Fibroblast of lung (primary cell): Measurements from ENCODE around the gene NDUFS1. TPM values are rescaled to one million over a fixed set of nuclear protein-coding genes. Genes with fewer than 3 reads are reported as not detected.
"Not testable (repeated sequence)": the region's sequence is repeated elsewhere in the genome, so short reads cannot be mapped to it uniquely, and the experiment has no call there.

Experiments
- DNase-seq, 2 donors: peaks; one replicate each; pipeline versions ENCODE4 v3.0.0 to v3.0.0-alpha.2; 2010; ENCODE audit warnings: low read depth in 2 of 2
- H2AFZ ChIP-seq: 2 replicates; pipeline ENCODE4 v1.5.1; 2012; ENCODE audit warnings: low read length, control low read depth, inconsistent platforms
- H3K27ac ChIP-seq: 2 replicates; pipeline ENCODE4 v1.5.1; 2011; ENCODE audit warnings: low read length, control low read depth; ENCODE audit not compliant: insufficient read depth
- H3K27me3 ChIP-seq: 2 replicates; pipeline ENCODE4 v1.5.1; 2011; ENCODE audit warnings: mild to moderate bottlenecking, low read length; ENCODE audit not compliant: control insufficient read depth, insufficient read depth
- H3K36me3 ChIP-seq: 2 replicates; pipeline ENCODE4 v1.5.1; 2011; ENCODE audit warnings: low read length; ENCODE audit not compliant: control insufficient read depth, insufficient read depth
- H3K4me1 ChIP-seq: 2 replicates; pipeline ENCODE4 v1.5.1; 2011; ENCODE audit warnings: low read length; ENCODE audit not compliant: control insufficient read depth, insufficient read depth; ENCODE audit errors: extremely low read depth
- H3K4me2 ChIP-seq: 2 replicates; pipeline ENCODE4 v1.5.1; 2011; ENCODE audit warnings: low read length, control low read depth; ENCODE audit not compliant: insufficient read depth; ENCODE audit errors: extremely low read depth
- H3K4me3 ChIP-seq, 4 experiments: fragments of 200-600 bp in 1 of 4; sonication (generic) in 1 of 4; replicated peaks in 1 of 4; 2 replicates each; pipeline ENCODE4 v1.5.1; 2011 to 2016; ENCODE audit warnings: low read length in 4 of 4, low read depth in 3 of 4, mild to moderate bottlenecking in 3 of 4, control low read depth in 2 of 4, inconsistent platforms in 1 of 4, mixed read lengths in 1 of 4; ENCODE audit not compliant: insufficient read depth in 1 of 4; ENCODE audit errors: control extremely low read depth in 1 of 4
- H3K79me2 ChIP-seq: 2 replicates; pipeline ENCODE4 v1.5.1; 2012; ENCODE audit warnings: mild to moderate bottlenecking, low read length, inconsistent platforms; ENCODE audit not compliant: control insufficient read depth, insufficient read depth
- H3K9ac ChIP-seq: 2 replicates; pipeline ENCODE4 v1.5.1; 2011; ENCODE audit warnings: mild to moderate bottlenecking, low read length, control low read depth; ENCODE audit not compliant: insufficient read depth
- H3K9me3 ChIP-seq: 2 replicates; pipeline ENCODE4 v1.5.1; 2012; ENCODE audit warnings: low read depth, low read length; ENCODE audit not compliant: control insufficient read depth, insufficient read depth
- H4K20me1 ChIP-seq: 2 replicates; pipeline ENCODE4 v1.5.1; 2011; ENCODE audit warnings: low read length; ENCODE audit not compliant: control insufficient read depth, insufficient read depth; ENCODE audit errors: extremely low read depth
- EZH2 ChIP-seq: IDR thresholded peaks from 2 replicates; pipeline ENCODE4 v1.5.1; 2012; ENCODE audit warnings: low read length, control low read depth, mild to moderate bottlenecking; ENCODE audit errors: missing control alignments
- polyA plus RNA-seq, 2 donors: library from polyadenylated mRNA; depleted of rRNA in 1 of 2; stranded (reverse) in 1 of 2; unstranded in 1 of 2; fragments of >200 nt; gene quantifications; 2 replicates each; pipeline ENCODE4 v1.2.1, GENCODE V29; 2011 to 2012; ENCODE audit warnings: missing spikeins in 1 of 2
- total RNA-seq: library from RNA; depleted of rRNA; stranded (reverse); fragments of >200 nt; gene quantifications from 2 replicates; pipeline ENCODE4 v1.2.1, GENCODE V29; 2014
- TF ChIP-seq, protein P1 (sequence below), 2 donors: IDR thresholded peaks in 1 of 2; conservative IDR thresholded peaks in 1 of 2; 1 replicate in 1 of 2; 2 replicates in 1 of 2; pipeline ENCODE4 v1.5.1; 2011 to 2012; ENCODE audit warnings: low read length in 2 of 2, control low read depth in 1 of 2, inconsistent platforms in 1 of 2, low read depth in 1 of 2, mild to moderate bottlenecking in 1 of 2

NDUFS1 gene
- total and polyA plus RNA-seq, 2 donors (not counting 1 experiment from before 2014, with no cell fraction given), result 128 to 133 TPM

DNA sequence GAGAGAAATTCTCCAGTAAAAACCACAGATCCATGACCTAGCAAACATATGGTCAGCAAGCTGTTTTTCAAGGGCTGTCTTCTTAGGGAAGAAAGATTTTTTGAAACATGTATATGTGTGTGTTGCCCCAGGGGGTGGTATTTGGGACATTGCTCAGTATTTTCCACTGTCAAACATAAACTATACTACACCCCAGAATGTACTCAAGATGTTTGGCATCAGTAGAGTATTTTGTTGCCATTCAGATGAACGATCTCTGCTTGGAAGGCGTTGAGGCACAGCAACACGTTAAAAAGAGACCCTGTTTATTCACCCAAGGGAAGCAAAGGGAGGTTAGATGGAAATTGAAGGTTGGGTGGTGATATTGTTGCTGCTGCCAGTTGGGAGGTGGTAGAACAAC lies 30.4 kb upstream of the NDUFS1 start:
- Histone ChIP-seq H3K4me2 (no peak overlapping the region), H3K4me3 (no peak overlapping the region), H4K20me1 (no peaks in the 10 kb centered on the region), H3K27me3 (no peaks in the 10 kb centered on the region), H3K9ac (no peak overlapping the region), H3K27ac (no peak overlapping the region), H3K9me3 (no peaks in the 10 kb centered on the region), H3K79me2 (no peaks in the 10 kb centered on the region), H3K36me3 (no peaks in the 10 kb centered on the region), H2AFZ (no peak overlapping the region), H3K4me1 (no peaks in the 10 kb centered on the region)
- DNase-seq, result no peak
- TF ChIP-seq EZH2, result no peak
- TF ChIP-seq, protein P1, sequence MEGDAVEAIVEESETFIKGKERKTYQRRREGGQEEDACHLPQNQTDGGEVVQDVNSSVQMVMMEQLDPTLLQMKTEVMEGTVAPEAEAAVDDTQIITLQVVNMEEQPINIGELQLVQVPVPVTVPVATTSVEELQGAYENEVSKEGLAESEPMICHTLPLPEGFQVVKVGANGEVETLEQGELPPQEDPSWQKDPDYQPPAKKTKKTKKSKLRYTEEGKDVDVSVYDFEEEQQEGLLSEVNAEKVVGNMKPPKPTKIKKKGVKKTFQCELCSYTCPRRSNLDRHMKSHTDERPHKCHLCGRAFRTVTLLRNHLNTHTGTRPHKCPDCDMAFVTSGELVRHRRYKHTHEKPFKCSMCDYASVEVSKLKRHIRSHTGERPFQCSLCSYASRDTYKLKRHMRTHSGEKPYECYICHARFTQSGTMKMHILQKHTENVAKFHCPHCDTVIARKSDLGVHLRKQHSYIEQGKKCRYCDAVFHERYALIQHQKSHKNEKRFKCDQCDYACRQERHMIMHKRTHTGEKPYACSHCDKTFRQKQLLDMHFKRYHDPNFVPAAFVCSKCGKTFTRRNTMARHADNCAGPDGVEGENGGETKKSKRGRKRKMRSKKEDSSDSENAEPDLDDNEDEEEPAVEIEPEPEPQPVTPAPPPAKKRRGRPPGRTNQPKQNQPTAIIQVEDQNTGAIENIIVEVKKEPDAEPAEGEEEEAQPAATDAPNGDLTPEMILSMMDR (conservative IDR thresholded peaks at IDR 0.05 in 1 of 2, IDR thresholded peaks at IDR 0.05 in 1 of 2; ENCODE audit: low read depth in 1 of 2, low read length in 2 of 2), result no peak

- not testable (repeated sequence) for H2AFZ ChIP-seq, DNase-seq, H3K4me1 ChIP-seq
Measured at GRCh38 chr2:206181526-206181925, 22.3 kb upstream of the NDUFS1 start.

GRCh38 chr2:206176901-206177300 lies 17.7 kb upstream of the NDUFS1 start:
- Histone ChIP-seq H2AFZ (no peak overlapping the region), H3K36me3 (no peaks in the 10 kb centered on the region), H3K27me3 (no peaks in the 10 kb centered on the region), H3K4me1 (no peaks in the 10 kb centered on the region), H3K4me2 (no peak overlapping the region), H3K9me3 (no peaks in the 10 kb centered on the region), H3K4me3 (no peak overlapping the region), H4K20me1 (no peaks in the 10 kb centered on the region), H3K79me2 (no peaks in the 10 kb centered on the region), H3K9ac (no peak overlapping the region), H3K27ac (no peak overlapping the region)
- no peak for TF ChIP-seq EZH2
- TF ChIP-seq, protein P1 (conservative IDR thresholded peaks at IDR 0.05 in 1 of 2, IDR thresholded peaks at IDR 0.05 in 1 of 2; ENCODE audit: low read depth in 1 of 2, low read length in 2 of 2), result no peak
- no peak for DNase-seq

More at GRCh38 chr2:206181526-206181925, 22.3 kb upstream of the NDUFS1 start:
- H3K36me3 ChIP-seq, H3K27ac ChIP-seq, H3K9me3 ChIP-seq, H3K4me2 ChIP-seq, H3K27me3 ChIP-seq, H3K4me3 ChIP-seq, H3K79me2 ChIP-seq, H3K9ac ChIP-seq, H4K20me1 ChIP-seq: not testable (repeated sequence)
